HepG2 (cell line): Measurements from ENCODE around the gene MROH2A. TPM values are rescaled to one million over a fixed set of nuclear protein-coding genes. Genes with fewer than 3 reads are reported as not detected.
"Not testable (repeated sequence)": the region's sequence is repeated elsewhere in the genome, so short reads cannot be mapped to it uniquely, and the experiment has no call there.

Experiments
- FOXC1 ChIP-seq: sonication (generic); formaldehyde crosslinking; IDR thresholded peaks from 2 replicates; pipeline ENCODE4 v1.8.0; 2022; ENCODE audit warnings: mild to moderate bottlenecking, missing genetic modification reagents, borderline replicate concordance
- GZF1 ChIP-seq: sonication (generic); formaldehyde crosslinking; IDR thresholded peaks from 2 replicates; pipeline ENCODE4 v1.5.1; 2020; ENCODE audit warnings: mild to moderate bottlenecking, missing genetic modification reagents
- HNF4G ChIP-seq, 2 experiments: sonication (generic) in 1 of 2; formaldehyde crosslinking in 1 of 2; IDR thresholded peaks; 2 replicates each; pipeline versions ENCODE4 v1.4.0 to v1.6.1; 2011 to 2020; ENCODE audit warnings: borderline replicate concordance in 2 of 2, low read depth in 2 of 2, mild to moderate bottlenecking in 2 of 2, low read length in 1 of 2, missing genetic modification reagents in 1 of 2, moderate library complexity in 1 of 2
- PHF21A ChIP-seq: sonication (generic); formaldehyde crosslinking; IDR thresholded peaks from 2 replicates; pipeline ENCODE4 v1.5.0; 2020; ENCODE audit warnings: mild to moderate bottlenecking, missing genetic modification reagents
- SRY ChIP-seq: sonication (generic); formaldehyde crosslinking; IDR thresholded peaks from 2 replicates; pipeline ENCODE4 v1.8.0; 2022; ENCODE audit warnings: mild to moderate bottlenecking, missing genetic modification reagents
- TGIF2 ChIP-seq: IDR thresholded peaks from 2 replicates; pipeline ENCODE4 v1.6.1; 2016; ENCODE audit warnings: control low read depth, missing compliant biosample characterization
- TSC22D2 ChIP-seq: sonication (generic); formaldehyde crosslinking; IDR thresholded peaks from 2 replicates; pipeline ENCODE4 v1.5.1; 2020; ENCODE audit warnings: missing genetic modification reagents, mild to moderate bottlenecking, borderline replicate concordance
- ZMAT3 ChIP-seq: sonication (generic); formaldehyde crosslinking; conservative IDR thresholded peaks from 2 replicates; pipeline ENCODE4 v1.7.0; 2021; ENCODE audit warnings: missing genetic modification reagents
- ZNF383 ChIP-seq: sonication (generic); formaldehyde crosslinking; IDR thresholded peaks from 2 replicates; pipeline ENCODE4 v1.4.0; 2020; ENCODE audit warnings: missing genetic modification reagents, mild to moderate bottlenecking, borderline replicate concordance
- polyA plus RNA-seq, 8 experiments: library from polyadenylated mRNA; depleted of rRNA in 3 of 8; stranded (reverse) in 7 of 8; unstranded in 1 of 8; fragments of >200 nt; fragmentation: Illumina TruSeq in 4 of 8; extraction: Trizol in 4 of 8; gene quantifications; 2 replicates each; pipeline versions ENCODE4 v1.2.1 to v1.2.3, GENCODE V29; 2011 to 2016; ENCODE audit warnings: low read depth in 4 of 8, missing spikeins in 1 of 8, mixed read lengths in 1 of 8; ENCODE audit not compliant: insufficient read depth in 1 of 8
- total RNA-seq, 5 experiments: library from RNA; depleted of rRNA; stranded (reverse); fragments of >200 nt; fragmentation: Illumina TruSeq; extraction: Trizol; gene quantifications; 2 replicates each; pipeline ENCODE4 v1.2.3, GENCODE V29; 2016; ENCODE audit warnings: low read depth in 1 of 5
- TF ChIP-seq, protein P1 (sequence below): sonication (generic); formaldehyde crosslinking; IDR thresholded peaks from 2 replicates; pipeline ENCODE4 v1.4.0; 2020; ENCODE audit warnings: mild to moderate bottlenecking, missing genetic modification reagents
- TF ChIP-seq, protein P2 (sequence below), 2 experiments: sonication (generic) in 1 of 2; formaldehyde crosslinking in 1 of 2; IDR thresholded peaks; 2 replicates each; pipeline versions ENCODE4 v1.4.0 to v1.6.1; 2016 to 2020; ENCODE audit warnings: borderline replicate concordance in 1 of 2, low read depth in 1 of 2, mild to moderate bottlenecking in 1 of 2, missing genetic modification reagents in 1 of 2
- TF ChIP-seq, protein P3 (sequence below): sonication (generic); formaldehyde crosslinking; IDR thresholded peaks from 2 replicates; pipeline ENCODE4 v1.5.1; 2020; ENCODE audit warnings: mild to moderate bottlenecking, missing genetic modification reagents, borderline replicate concordance

The MROH2A gene
- total and polyA plus RNA-seq, 2 of the 13 experiments (the other 11 are each of a cell fraction or from before 2014, with no cell fraction given) = 0.03 to 0.04 TPM

DNA sequence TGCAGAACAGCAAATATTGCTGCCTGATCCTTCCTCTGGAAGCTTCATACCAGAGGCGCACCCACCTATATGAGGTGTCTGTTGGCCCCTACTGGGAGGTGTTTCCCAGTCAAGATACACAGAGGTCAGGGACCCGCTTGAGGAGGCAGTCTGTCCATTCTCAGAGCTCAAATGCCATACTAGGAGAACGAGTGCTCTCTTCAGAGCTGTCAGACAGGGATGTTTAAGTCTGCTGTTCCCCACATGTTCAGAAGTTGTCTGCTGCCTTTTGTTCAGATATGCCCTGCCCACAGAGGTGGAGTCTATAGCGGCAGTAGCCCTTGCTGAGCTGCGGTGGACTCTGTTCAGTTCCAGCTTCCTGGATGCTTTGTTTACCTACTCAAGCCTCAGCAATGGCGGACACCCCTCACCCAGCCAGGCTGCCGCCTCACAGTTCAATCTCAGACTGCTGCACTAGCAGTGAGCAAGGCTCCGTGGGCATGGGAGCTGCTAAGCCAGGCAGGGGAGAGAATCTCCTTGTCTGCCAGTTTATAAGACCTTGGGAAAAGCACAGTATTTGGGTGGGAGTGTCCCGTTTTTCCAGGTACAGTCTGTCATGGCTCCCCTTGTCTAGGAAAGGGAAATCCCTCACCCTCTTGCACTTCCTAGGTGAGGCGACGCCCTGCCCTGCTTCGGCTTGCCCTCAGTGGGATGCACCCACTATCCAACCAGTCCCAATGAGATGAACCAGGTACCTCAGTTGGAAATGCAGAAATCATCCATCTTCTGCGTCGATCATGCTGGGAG, 41.1 kb upstream of the MROH2A start (continued):
- TF ChIP-seq, protein P1, sequence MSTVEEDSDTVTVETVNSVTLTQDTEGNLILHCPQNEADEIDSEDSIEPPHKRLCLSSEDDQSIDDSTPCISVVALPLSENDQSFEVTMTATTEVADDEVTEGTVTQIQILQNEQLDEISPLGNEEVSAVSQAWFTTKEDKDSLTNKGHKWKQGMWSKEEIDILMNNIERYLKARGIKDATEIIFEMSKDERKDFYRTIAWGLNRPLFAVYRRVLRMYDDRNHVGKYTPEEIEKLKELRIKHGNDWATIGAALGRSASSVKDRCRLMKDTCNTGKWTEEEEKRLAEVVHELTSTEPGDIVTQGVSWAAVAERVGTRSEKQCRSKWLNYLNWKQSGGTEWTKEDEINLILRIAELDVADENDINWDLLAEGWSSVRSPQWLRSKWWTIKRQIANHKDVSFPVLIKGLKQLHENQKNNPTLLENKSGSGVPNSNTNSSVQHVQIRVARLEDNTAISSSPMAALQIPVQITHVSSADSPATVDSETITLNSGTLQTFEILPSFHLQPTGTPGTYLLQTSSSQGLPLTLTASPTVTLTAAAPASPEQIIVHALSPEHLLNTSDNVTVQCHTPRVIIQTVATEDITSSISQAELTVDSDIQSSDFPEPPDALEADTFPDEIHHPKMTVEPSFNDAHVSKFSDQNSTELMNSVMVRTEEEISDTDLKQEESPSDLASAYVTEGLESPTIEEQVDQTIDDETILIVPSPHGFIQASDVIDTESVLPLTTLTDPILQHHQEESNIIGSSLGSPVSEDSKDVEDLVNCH (CRISPR knock-in tag) = peak; percentile 49; the same call in 1 of the 2 replicates
- TF ChIP-seq TGIF2 (peak; percentile 54; the same call in 1 of the 2 replicates), ZMAT3 (CRISPR knock-in tag) (peak; percentile 75), SRY (CRISPR knock-in tag) (peak; percentile 67; the same call in 1 of the 2 replicates), HNF4G (IDR thresholded peaks at IDR 0.05; ENCODE audit: borderline replicate concordance, low read depth, low read length) (peak; percentile 13; the same call in 1 of the 2 replicates), GZF1 (CRISPR knock-in tag) (peak; percentile 58; the same call in 1 of the 2 replicates), ZNF383 (CRISPR knock-in tag) (0 out of 2 replicates have a peak, but pooled peaks have one; percentile 17), TSC22D2 (CRISPR knock-in tag) (0 out of 2 replicates have a peak, but pooled peaks have one; percentile 47), PHF21A (peak; percentile 14; the same call in 1 of the 2 replicates), FOXC1 (CRISPR knock-in tag) (peak; percentile 82; the same call in 1 of the 2 replicates)
- TF ChIP-seq HNF4G (CRISPR knock-in tag; IDR thresholded peaks at IDR 0.05; ENCODE audit: borderline replicate concordance, low read depth) = not testable (repeated sequence)
- TF ChIP-seq, protein P2, sequence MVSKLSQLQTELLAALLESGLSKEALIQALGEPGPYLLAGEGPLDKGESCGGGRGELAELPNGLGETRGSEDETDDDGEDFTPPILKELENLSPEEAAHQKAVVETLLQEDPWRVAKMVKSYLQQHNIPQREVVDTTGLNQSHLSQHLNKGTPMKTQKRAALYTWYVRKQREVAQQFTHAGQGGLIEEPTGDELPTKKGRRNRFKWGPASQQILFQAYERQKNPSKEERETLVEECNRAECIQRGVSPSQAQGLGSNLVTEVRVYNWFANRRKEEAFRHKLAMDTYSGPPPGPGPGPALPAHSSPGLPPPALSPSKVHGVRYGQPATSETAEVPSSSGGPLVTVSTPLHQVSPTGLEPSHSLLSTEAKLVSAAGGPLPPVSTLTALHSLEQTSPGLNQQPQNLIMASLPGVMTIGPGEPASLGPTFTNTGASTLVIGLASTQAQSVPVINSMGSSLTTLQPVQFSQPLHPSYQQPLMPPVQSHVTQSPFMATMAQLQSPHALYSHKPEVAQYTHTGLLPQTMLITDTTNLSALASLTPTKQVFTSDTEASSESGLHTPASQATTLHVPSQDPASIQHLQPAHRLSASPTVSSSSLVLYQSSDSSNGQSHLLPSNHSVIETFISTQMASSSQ (IDR thresholded peaks at IDR 0.05; ENCODE audit: low read depth) = not testable (repeated sequence)
- TF ChIP-seq, protein P2 (CRISPR knock-in tag; IDR thresholded peaks at IDR 0.05; ENCODE audit: borderline replicate concordance) = peak; percentile 17; the same call in 1 of the 2 replicates
- TF ChIP-seq, protein P3, sequence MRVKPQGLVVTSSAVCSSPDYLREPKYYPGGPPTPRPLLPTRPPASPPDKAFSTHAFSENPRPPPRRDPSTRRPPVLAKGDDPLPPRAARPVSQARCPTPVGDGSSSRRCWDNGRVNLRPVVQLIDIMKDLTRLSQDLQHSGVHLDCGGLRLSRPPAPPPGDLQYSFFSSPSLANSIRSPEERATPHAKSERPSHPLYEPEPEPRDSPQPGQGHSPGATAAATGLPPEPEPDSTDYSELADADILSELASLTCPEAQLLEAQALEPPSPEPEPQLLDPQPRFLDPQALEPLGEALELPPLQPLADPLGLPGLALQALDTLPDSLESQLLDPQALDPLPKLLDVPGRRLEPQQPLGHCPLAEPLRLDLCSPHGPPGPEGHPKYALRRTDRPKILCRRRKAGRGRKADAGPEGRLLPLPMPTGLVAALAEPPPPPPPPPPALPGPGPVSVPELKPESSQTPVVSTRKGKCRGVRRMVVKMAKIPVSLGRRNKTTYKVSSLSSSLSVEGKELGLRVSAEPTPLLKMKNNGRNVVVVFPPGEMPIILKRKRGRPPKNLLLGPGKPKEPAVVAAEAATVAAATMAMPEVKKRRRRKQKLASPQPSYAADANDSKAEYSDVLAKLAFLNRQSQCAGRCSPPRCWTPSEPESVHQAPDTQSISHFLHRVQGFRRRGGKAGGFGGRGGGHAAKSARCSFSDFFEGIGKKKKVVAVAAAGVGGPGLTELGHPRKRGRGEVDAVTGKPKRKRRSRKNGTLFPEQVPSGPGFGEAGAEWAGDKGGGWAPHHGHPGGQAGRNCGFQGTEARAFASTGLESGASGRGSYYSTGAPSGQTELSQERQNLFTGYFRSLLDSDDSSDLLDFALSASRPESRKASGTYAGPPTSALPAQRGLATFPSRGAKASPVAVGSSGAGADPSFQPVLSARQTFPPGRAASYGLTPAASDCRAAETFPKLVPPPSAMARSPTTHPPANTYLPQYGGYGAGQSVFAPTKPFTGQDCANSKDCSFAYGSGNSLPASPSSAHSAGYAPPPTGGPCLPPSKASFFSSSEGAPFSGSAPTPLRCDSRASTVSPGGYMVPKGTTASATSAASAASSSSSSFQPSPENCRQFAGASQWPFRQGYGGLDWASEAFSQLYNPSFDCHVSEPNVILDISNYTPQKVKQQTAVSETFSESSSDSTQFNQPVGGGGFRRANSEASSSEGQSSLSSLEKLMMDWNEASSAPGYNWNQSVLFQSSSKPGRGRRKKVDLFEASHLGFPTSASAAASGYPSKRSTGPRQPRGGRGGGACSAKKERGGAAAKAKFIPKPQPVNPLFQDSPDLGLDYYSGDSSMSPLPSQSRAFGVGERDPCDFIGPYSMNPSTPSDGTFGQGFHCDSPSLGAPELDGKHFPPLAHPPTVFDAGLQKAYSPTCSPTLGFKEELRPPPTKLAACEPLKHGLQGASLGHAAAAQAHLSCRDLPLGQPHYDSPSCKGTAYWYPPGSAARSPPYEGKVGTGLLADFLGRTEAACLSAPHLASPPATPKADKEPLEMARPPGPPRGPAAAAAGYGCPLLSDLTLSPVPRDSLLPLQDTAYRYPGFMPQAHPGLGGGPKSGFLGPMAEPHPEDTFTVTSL = peak; percentile 87
